Activated effector memory CD4-positive, alpha-beta T cell treated with Interleukin-2 at 50 U/mL for 16 hours (primary cell): ENCODE results near the gene RPL10L.

ENCODE experiments used
- DNase-seq: peaks from one replicate; pipeline ENCODE4 v3.0.0-alpha.2; 2020

RPL10L gene

DNA sequence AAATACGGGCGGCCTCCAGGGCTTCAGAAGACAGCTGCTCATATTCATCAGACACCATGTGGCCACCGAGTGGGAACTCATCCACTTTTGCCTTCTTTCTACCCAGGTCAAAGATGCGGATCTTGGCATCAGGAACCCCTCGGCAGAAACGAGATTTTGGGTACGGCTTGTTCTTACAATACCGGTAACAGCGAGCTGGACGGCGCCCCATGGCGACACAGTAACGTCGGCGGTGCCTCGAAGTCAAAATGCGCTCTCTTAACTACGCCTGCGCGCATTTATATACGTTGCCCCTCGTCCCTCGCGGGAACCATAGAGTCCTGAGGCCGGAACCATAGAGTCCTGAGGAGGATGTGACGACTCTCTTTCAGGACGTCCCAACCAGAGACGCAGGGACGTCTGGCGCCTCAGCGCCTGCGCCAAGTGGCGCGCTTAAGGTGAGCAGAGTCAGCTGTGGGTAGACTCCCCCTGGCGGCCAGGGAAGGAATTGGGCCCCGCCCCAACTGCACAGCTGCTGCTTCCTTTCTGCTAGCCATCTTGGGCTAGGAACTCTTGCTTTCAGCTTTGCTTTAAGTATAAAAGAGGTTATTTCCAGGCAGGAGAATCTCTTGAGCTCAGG, at the start of gene RPL10L:
RPL10L (minus strand) TSS at position 256 of the 619 bp plus-strand sequence; CDS start at position 211, 45 bp downstream.
- no peak for DNase-seq

DNA sequence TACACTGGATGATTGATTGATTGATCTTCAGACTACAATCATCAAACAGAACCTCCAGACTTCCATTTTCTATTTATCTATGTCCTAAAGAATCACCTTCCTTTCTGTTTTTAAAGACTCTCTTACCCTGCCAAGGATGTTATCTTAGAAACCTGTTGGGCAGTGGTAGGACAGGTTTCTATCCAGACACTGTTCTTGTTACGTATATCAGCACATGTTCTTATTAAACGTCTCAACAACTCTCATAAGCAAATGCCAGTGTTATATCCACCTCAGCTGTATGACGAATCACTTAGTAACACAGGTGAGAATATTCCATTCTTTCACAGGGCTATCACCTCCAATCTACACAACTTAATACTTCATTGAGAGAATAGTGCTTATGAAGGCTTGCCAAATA, 40.2 kb upstream of the RPL10L start:
- no peak for DNase-seq

DNA sequence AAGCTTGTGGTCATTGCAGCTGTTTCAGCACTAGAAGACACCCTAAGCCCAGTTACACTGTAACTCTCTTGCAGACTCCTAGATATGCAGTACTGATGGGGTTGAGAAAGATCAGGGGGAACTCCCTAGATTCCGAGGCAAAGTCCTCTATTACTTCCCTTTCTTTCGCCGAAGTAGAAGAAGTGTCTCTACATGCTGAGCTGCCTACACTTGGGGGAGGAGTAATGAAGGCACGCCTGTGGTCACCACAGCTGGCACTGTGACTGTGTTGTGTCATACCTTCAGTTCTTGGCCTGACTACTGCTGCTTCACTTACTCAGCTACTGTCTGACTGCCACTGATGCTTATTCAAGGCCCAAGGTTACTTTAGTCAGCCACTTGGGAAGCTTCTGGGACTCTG, 35.1 kb upstream of the RPL10L start:
- DNase-seq, result no peak

DNA sequence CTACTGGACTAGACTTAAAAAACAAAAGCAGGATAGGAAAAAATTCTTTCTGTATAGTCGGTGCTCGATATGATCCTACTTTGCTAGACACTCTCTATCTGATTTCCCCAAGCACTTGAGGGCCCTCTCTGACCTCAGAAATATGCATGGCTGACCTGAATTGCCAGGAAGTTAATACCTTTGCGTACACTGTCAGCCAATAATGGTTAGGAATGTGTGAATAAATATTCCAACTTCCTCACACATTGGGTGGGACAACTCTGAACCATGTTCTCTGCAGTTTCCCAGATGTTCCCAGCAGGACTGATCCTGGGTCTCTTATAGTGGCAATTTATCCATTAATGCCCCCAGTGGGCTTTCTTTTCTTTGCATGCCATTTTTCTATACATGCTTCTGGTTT, 20.5 kb upstream of the RPL10L start:
- no peak for DNase-seq

DNA sequence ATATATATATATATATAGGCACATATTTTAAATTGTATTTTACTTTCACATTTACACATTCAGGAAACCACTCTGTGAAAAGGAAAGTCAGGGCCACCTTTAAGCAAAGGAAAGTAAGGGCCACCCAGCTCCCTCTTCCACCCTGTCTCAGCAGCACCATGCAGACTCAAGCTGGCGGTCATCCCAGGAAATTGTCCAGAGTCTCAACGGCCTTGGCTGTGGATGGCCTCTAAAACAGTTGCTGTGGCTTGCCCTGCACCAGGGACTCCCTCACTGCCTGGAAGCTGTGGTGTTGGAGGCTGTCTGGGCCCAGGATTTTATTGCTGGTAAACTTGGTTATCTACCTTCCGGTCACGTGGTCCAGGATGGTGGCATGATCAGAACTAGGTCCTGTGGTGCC, 11.8 kb upstream of the RPL10L start:
- DNase-seq, result no peak

DNA sequence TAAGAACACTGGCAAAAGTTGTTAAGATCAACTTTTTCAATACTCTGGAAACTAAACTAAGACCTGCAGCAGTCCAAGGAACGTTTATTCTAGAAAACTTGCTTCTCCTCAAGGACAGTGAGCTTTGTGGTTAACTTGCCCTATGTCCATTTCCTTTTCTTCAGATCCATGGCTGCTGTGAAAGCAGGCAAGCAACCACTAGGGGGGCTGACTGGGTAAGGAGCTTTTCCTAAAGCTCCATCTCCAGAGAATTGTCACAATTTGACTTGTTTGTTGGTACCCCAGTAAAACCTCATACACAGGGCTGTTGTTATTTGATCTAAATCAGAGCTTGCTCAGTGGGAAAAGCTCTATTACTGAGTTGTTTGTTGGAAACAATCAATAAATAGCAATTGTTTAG, 10.1 kb upstream of the RPL10L start:
- DNase-seq, result no peak

DNA sequence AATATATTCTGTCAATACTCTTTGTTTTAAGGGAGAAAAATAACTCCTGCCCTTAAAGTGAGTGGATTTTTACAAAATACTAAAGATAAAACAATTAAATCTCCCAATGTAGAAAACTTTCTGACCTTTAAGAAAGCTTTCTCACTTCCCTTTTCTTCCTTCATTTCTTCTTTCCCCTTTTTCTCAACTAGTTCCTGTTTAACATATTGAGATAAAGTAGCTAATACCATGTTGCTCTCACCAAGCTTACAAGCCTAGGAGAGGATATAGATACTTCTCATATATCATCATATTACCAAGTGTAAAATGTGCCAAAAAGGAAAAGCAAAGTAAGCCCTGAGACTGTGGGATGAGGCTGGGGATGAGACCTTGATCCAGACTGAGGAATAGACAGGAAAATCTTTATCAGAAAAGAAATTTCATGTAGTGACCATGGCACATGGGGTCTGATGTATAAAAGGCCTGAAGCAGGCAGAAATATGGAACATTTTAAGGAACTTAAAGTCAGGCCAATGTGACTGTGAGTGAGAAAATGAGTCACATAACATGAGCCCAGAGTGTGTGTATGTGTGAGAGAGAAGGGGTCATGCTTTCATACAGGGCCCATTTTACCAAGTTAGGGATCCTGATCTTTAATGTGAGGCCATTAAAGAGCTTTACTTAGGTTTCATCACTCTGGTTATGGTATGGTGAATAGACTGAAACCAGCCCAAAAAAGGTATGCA, 1.6 kb upstream of the RPL10L start:
- no peak for DNase-seq

DNA sequence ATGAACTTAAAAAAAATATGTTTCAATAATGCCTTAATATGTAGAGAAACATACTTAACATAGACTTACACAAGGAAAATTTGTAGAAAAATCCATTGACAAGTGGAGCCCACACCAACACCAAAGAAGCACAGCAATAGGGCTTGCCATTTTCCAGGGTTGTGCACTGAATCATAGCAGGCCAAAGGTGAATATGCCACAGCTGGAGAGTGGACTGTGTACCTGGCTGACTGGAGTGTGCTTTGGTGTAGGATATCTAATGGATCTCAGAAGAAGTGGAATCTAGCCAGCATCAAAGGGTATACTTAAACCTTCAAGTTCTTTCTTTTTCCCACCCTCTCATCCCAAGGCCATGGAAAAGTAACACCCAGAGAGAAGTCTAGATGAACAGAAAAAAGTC, 4.8 kb downstream of the RPL10L start:
- no peak for DNase-seq

DNA sequence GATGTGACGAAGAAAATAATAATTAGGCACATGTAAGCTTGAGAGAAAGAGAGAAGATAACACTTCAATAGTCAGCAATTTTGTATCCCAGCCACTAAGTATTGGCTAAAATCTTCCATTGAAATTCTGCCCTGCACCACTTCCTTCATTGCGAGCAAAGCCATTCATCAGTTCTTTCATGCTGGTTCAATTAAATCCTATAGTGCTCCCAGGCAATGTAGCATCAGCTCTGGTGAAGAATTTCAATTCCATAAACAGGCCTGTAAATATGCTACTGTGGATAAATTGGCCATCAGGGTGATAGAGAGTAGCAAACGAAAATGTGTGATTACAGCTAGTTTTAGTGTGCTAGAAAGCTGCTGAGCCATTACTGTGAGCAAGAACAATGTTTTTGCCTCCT, 24.7 kb downstream of the RPL10L start:
- DNase-seq, result no peak
